HT-29 (cell line): Measurements from ENCODE around the gene UBN2. TPM values are rescaled to one million over a fixed set of nuclear protein-coding genes. Genes with fewer than 3 reads are reported as not detected.
A peak's percentile ranks its signal among the peaks of the same experiment; 100 is the strongest.
"Not testable (repeated sequence)": the region's sequence is repeated elsewhere in the genome, so short reads cannot be mapped to it uniquely, and the experiment has no call there.

Experiments used
- DNase-seq: peaks from one replicate; pipeline ENCODE4 v3.0.0-alpha.2; 2015; ENCODE audit warnings: low spot score
- total RNA-seq: library from RNA; depleted of rRNA; stranded (reverse); fragments of >200 nt; shearing (Covaris generic); gene quantifications from 2 replicates; pipeline ENCODE4 v1.2.3, GENCODE V29; 2014

UBN2 gene
- total RNA-seq, 1 experiment from 2014 or later = 4.6 TPM

DNA sequence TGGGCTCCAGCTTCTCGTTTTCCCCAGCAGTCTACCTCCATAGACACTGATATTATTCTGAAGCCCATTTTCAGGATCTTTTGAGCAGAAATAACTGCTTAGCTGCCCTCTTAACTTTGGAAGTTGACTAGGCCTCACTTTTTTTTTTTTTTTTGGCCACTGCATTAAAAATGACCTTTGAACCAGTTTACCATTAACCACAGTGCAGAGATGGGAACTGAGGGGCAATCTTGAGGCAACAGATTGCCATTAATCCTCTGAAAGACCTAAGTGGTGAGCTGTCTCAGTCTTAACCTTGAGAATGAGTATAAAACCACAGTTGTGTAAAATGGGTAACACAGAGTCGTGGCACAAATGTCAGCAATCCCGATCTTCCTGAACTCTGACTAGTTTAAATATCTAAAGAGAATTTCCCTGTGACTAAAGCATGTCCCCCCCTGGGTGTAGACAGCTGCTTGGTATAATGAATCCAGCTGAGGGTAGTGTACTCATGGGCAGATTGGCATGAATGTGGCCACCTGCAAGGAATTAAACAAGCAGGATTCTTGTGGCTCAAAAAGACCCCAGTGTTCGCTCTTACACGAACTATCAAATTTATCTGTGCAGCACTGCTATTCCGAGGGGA, 64.0 kb downstream of the UBN2 start:
- no peak for DNase-seq

DNA sequence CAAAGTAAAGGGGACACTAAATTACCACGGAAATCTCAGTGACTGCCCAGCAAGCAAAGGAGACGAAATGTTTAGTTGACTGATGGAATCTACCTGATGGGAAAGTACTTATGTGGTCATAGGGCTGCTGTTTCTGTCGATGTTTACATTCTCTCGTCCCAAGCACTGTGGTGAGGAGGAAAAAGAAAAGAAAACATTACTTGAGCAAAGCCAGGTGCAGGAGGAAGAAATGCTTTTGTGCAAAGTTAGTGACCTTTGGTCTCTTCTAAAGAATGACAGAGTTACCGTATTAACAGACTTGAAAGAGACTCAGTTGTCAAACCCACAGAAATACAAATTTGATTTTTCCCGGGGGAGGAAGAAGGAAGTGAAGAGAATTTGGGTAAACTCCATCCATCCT, 66.8 kb downstream of the UBN2 start:
- peak; percentile 71 for DNase-seq

DNA sequence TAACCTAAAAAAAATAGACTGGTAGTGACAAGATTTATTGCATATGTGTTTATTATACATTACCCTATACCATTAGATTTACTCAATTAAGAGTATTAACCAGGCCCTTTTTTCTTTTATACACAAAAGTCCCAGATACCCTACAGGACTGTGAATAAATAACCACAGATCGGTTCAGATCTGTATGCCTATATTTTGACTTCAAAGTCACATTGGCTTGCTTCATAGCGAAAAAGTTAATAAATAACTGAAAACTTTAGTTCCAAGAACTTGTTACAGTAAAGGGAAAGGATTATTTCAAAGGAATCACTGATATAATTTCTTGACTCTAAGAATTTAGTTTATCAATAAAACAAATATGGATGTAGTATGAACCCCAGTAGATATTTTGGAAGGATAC, 68.3 kb downstream of the UBN2 start:
- no peak for DNase-seq

DNA sequence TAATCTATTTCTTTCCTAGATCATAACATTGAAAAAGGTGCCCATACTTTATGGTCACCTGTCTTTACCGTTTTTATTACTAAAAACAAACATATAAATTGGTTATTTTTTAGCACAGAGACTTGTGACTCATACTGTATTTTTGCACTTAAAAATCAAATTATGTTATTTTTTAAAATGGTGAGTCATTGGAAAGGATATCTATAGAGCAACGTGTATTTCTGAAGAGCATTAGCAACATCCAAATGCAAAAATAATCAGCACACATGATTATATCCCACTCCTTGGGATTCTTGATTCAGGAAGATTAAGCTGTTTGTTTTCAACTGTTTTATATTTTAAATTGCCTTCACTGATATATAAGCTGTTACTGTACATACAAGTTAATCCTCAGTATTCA, 69.4 kb downstream of the UBN2 start:
- no peak for DNase-seq

DNA sequence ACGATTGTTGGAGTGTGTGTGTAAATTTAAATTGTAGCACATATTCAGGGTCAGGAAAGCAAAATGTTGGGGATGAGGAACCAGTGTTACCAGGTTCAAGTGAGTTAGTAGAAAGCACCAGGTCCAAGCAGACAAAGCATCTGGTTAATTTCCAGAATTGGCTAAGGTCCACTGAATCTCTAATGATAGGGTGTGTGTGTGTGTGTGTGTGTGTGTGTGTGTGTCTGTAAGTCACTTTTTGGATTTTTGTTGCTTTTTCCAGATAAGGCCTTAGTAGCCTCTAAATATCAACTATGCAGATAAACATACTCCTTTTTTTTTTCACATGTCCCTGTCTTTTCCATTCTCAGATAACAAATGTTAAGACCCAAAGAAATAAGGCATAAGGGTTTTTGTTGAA, 73.5 kb downstream of the UBN2 start:
- DNase-seq = no peak

DNA sequence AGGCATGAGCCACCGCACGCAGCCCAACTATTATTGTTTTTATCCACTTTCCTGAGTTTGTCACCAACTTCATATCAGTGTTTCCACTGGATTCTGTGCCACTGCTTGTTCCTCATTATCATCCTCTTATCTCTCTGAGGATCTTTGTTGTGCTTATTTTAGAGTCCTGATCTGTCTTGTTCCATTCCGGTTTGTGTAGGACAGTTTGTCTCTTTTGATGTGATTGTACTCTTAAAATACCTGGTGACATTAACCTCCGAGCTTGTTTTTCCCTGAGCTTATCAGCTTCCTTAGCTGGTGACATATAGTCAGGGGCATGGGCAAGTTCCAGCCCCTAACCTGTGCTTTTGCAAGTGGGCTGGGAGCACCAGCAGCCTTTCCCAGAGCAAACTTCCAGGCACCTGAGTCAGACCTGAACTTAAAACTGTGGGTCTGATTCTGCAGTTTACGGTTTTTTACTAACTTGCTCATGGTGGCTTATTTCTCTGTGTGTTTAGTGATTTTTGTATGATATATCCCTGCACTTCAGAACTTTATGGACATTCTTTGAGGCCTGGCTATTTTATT, 87.0 kb downstream of the UBN2 start:
- DNase-seq = no peak

DNA sequence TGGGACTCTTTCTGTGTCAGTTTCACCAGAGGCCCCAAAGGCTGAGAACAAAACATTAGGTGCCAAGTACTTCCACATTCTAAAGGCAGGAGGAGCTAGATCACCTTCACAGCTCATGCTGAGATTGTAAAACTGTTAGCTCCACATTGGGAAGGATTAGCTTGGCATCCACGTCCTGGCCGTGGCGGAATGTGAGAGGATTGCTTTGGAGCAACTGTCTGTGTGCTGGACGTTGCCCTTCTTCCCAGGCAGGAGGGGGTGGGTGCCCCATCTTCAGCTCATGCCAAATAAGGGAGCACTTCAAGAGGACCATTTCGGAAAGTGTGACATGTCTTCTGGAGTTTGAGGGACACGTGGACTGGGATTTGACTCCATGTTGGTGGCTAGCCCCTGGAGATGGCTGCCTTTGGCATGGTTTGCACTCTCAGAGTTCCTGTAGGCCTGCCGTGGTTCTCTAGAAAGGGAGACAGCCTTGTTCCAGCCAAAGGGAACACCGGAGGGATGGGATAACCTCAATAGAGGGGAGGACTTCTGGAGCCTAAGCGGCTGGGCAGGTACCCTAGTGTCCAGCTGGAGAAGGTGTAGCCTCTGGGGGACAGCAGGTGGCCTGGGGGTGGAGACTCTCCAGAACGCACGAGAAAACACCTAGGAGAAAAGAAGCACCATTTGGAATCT, 90.2 kb downstream of the UBN2 start:
- peak; percentile 54 for DNase-seq

DNA sequence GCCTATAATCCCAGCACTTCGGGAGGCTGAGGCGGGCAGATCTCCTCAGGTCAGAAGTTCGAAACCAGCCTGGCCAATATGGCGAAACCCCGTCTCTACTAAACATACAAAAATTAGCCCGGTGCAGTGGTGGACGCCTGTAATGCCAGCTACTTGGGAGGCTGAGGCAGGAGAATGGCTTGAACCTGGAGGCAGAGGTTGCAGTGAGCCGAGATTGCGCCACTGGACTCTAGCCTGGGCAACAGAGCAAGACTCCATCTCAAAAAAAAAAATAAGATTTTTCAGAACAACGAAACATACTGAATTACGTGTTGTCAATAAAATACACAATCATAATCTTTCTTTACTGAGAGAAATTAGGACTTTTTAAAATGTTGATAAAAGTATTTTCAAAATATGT, 93.7 kb downstream of the UBN2 start:
- not testable (repeated sequence) for DNase-seq

DNA sequence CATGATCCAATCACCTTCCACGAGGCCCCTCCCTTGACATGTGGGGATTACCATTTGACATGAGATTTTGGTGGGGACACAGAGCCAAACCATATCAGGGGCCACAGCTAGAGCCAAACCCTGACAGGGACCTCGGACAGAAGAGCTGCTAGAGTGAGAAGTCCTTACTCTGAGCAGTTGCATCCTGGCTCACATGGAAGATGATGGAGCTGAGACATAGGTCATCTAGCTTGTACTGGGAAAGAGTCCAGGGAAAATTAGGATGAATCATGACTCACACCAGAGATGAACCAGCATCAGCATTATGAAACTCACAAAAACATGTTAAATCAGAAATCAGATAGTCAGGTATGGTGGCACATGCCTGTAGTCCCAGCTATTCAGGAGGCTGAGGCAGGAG, 97.3 kb downstream of the UBN2 start:
- DNase-seq = peak; percentile 0

DNA sequence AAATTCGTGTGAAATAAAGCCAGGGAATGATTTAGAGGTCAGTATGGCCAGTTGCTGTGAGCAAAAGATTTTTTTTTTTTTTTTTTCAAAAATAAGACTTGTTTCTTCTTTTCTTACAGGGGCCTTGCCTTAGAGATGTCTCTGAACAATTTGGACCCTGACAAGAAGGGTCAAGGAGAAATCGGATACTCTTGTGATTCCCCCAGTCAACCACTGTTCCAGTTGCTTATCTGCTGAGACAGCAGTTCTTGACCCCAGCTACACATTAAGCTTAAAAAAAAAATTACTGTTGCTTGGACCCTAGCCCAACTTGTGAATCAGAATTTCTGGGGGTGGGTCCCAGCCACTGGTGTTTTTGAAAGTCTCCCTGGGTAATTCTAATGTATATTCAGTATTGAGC, 98.1 kb downstream of the UBN2 start:
- no peak for DNase-seq

DNA sequence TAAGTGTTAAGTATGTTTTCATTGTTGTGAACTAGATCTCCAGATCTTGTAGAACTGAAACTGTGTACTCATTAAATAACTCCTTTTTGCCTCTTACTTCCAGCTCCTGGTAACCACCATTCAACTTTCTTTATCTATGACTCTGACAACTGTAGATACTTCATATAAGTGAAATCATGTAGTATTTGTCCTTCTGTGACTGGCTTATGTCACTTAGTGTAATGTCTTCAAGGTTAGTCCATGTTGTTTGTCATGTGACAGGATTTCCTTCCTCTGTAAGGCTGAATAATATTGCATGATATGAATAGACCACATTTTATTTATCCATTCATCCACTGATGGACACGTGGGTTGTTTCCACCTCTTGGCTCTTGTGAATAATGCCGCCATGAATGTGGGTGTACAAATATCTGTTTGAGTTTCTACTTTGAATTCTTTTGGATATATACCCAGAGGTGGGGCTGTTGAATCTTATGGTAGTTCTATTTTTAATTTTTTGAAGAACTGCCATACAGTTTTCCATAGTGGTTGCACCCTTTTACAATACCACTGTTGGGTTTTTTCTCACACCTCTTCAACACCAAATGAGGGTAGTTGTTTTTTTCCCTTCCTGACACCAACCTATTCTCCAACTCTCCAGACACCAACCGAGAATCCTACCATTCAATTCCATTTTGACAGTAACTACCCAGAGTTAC, 99.4 kb downstream of the UBN2 start:
- no peak for DNase-seq

DNA sequence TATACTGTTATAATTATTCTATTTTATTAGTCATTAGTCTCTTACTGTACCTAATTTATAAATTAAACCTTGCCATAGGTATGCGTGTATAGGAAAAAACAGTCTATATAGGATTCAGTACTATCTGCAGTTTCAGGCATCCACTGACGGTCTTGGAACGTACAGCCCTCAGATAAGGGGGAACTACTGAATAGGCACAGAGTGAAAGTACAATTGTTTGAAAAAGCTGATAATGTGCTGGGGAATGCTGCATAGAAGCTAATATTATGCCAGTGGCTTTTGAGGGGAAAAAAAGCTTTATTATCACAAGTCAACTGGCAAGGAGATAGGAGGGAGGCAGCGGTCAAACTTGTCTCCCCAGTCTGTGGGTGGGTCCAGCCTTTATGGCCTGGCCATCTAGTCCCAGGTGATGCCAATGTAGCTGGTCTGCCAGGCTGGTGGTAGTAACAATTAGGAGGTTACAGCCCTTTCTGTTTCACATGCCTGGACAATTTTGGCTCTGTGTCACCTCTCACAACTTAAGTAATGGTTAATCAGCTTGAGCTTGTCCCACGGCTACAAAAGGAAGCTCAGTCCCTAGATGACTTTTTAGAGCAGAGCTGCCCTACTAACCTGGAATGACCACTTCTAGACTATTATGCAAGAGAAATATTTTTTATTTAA, 101.8 kb downstream of the UBN2 start:
- DNase-seq = no peak

DNA sequence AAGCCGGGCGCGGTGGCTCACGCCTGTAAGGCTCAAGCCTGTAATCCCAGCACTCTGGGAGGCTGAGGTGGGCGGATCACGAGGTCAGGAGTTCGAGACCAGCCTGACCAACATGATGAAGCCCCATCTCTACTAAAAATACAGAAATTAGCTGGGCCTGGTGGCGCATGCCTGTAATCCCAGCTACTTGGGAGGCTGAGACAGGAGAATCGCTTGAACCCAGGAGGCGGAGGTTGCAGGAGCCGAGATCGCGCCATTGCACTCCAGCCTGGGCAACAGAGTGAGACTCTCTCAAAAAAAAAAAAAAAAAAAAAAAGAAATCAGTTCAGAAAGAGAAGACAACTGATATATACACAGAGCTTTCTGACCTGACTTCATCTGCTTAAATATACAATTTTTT, 102.4 kb downstream of the UBN2 start:
- not testable (repeated sequence) for DNase-seq

DNA sequence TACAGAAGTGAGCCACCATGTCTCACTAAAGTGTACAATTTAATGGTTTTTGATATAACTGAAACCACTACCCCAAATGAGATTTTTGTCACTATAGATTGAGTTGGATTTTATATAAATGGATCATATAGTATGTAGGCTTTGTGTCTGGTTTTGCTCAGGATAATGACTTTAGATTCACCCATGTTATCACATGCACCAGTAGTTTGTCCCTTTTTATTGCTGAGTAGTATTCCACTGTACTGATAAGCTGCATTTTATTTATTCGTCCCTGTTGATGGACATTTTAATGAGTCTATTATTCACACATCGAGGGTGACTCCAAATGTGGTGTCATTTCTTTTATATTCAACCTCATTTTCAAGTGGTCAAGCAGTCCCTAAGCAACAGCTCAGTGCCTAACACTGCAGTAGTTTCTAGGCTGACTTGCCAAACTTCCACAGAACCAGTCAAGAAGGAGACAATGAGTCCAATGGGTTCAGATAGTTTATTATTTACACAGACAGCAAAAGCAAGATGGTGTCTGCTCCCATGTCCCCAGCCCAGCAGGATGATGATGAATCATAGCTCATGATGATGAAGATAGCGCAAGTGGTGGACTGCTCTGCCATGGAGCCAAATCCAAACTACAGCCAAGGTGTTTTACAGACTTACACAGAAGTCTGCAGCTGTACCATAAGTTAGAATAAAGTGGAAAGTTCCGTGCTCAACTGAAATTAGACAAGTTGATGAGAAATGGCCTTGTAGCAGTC, 103.5 kb downstream of the UBN2 start:
- DNase-seq = no peak

DNA sequence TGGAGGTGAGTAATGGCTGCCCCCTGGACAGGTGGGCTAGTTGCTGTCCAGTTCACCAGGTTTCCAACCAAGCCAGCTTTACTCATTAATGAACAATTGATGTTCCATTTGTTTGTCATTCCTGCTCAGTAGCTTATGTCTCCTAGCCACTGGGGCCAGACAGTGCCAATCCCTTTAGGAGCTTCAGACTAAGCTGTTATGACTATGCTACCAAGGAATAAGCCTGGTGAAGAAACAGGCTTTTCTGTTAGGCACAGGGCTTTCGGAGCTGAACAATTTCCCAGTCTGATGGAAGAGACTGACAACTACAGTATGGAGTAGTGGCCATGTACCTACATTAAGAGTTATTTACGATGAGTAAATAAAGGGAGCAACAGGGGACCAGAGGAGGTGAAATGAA, 108.0 kb downstream of the UBN2 start:
- no peak for DNase-seq

DNA sequence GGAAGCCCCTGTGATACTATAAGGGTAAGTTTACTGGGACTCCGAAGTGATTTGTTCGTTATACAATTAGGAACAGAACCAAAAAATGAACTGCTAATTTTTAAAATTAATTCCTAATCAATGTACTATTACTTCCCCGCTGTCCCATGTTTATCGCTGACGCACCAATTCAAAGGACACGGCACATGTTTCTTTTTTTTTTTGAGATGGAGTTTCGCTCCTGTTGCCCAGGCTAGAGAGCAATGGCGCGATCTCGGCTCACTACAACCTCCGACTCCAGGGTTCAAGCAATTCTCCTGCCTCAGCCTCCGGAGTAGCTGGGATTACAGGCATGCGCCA, 108.6 kb downstream of the UBN2 start:
- no peak for DNase-seq

DNA sequence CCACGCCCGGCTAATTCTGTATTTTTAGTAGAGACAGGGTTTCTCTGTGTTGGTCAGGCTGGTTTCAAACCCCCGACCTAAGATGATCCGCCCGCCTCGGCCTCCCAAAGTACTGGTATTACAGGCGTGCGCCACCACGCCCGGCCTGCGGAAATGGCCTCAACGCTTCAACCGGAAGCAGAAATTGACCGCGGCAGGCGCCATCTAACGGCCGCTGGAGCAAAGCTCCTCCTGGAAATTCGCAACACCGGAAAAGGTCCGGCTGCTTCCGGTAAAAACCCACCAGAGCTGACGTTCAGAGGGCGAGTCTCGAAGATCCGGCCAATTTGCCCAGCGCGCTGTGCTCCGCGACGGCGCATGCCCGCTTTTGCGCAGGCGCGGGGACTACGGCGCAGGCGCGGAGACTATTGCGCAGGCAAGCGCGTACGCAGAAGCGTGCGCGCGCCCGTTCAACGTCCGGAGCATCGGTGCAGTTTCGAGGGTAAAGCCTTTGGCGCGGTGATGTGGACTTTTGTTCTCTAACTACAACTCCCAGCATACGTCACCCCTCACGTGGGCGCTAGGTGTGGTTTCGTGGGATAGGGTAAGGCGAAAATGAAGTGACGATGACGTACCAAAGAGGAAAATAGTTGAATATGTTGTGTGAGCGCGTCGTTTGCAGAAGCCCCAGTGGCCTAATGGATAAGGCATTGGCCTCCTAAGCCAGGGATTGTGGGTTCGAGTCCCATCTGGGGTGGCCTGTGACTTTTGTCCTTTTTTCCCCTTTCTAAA, 109.2 kb downstream of the UBN2 start:
- DNase-seq = peak; percentile 100

DNA sequence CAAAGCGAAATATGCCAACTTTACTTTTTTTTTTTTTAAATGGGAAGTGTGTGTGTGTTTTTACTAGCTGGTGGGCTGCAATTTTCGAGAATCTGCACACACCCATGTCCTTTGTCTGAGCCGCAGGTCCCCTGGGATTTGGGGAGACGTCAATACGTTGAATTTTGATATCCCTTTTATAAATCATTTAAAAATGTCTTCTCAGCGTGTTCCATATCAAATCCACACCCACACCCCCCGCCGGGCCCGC, 109.7 kb downstream of the UBN2 start:
- no peak for DNase-seq

DNA sequence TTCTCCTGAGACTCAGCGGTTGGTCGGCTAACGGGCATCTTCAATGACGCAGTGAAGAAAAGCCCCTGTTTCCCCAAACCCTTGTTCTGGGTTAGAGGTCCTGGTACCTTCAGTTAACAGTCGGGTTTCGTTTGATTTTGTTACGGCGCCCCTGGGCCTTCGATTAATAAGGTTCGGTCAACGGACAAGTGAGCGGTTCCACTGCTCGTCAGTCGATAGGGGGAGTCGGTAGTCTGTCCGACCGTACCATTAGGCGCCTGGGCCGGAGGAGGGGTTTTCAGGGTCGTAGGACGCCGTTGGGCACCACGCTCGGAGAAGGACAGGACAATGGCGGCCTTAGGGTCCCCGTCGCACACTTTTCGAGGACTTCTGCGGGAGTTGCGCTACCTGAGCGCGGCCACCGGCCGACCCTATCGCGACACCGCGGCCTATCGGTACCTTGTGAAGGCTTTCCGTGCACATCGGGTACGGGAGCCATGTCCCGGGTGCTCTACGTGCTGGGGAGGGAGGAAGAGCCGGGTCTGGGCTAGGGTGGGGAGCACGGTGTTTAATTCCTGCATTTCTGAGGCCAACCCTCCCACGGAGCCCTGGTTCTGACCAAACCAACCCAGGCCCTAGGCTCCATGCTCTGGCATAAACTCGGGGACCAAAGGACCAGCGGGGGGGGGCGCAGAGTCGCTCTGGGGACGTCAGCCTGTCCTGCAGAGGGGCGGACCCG, 110.2 kb downstream of the UBN2 start, which contains the start of gene FMC1:
Gene FMC1 (plus strand): TSS at position 280 of the 718 bp plus-strand sequence. CDS start 48 bp downstream, at position 328.
- DNase-seq = peak; percentile 98

DNA sequence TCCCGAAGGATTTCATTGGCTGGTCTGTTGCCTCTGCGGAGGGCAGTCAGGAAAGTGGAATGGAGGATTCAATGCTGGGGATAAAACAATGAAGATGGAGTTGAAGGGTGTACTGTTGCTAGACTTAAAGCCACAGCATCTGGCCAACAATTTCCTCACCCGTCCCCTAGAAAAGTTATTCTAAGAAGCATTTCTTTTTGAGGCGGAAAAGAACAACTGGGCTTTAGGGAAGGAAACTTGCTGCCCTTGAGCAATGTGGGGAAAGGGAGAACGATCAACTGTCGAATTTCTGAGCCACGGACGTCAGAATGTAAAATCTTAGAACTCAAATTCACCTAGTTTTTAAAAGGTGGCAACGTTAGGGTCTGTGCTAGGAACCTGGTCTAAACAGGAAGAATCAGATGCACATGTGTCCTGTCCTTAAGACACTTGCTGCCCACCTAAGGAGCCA, 110.8 kb downstream of the UBN2 start:
- DNase-seq = no peak
